Astrocyte of the spinal cord (primary cell): ENCODE data around the gene CNKSR3.

Experiments used
- DNase-seq: peaks from one replicate; pipeline ENCODE4 v3.0.0; 2011; ENCODE audit warnings: low read depth, low spot score
- H3K4me3 ChIP-seq: 2 replicates; pipeline ENCODE4 v1.5.1; 2011; ENCODE audit warnings: low read depth, mild to moderate bottlenecking, low read length, moderate library complexity
- CTCF ChIP-seq: IDR thresholded peaks from 2 replicates; pipeline ENCODE4 v1.5.1; 2012; ENCODE audit warnings: low read depth, mild to moderate bottlenecking, low read length, inconsistent platforms
- in situ Hi-C: cut with HindIII; loops from 2 replicates; pipeline ENCODE4 v1.10.0; 2017; ENCODE audit warnings: low sequenced_read_pairs

Gene CNKSR3

GRCh38 chr6:154481521-154482013 is 28.9 kb downstream of the CNKSR3 start:
- no peak for TF ChIP-seq CTCF
- in situ Hi-C loops = no loop called here
- H3K4me3 ChIP-seq = no peak overlapping the region
- DNase-seq = no peak

GRCh38 chr6:154479771-154480639 is 30.5 kb downstream of the CNKSR3 start:
- in situ Hi-C loops = no loop called here
- DNase-seq = peak; percentile 51
- no peak overlapping the region for H3K4me3 ChIP-seq
- no peak for TF ChIP-seq CTCF

GRCh38 chr6:154479351-154479769 is 31.1 kb downstream of the CNKSR3 start:
- DNase-seq = peak; percentile 59
- in situ Hi-C loops = no loop called here
- TF ChIP-seq CTCF = no peak
- H3K4me3 ChIP-seq = no peak overlapping the region

- in situ Hi-C loops = no loop called here
- no peak overlapping the region for H3K4me3 ChIP-seq
- no peak for TF ChIP-seq CTCF
Measured at GRCh38 chr6:154478701-154479060, 31.8 kb downstream of the CNKSR3 start.

GRCh38 chr6:154478021-154478700 is 32.3 kb downstream of the CNKSR3 start:
- in situ Hi-C loops = no loop called here
- TF ChIP-seq CTCF = no peak
- no peak for DNase-seq

More at GRCh38 chr6:154478701-154479060, 31.8 kb downstream of the CNKSR3 start:
- peak; percentile 49 for DNase-seq

GRCh38 chr6:154476494-154476893 is 34.0 kb downstream of the CNKSR3 start:
- no peak for DNase-seq
- in situ Hi-C loops = no loop called here
- H3K4me3 ChIP-seq = no peak overlapping the region
- no peak for TF ChIP-seq CTCF

More at GRCh38 chr6:154478021-154478700, 32.3 kb downstream of the CNKSR3 start:
- H3K4me3 ChIP-seq = no peak overlapping the region
